ENCODE measurements around the gene ZNF787.

The ZNF787 gene

DNA sequence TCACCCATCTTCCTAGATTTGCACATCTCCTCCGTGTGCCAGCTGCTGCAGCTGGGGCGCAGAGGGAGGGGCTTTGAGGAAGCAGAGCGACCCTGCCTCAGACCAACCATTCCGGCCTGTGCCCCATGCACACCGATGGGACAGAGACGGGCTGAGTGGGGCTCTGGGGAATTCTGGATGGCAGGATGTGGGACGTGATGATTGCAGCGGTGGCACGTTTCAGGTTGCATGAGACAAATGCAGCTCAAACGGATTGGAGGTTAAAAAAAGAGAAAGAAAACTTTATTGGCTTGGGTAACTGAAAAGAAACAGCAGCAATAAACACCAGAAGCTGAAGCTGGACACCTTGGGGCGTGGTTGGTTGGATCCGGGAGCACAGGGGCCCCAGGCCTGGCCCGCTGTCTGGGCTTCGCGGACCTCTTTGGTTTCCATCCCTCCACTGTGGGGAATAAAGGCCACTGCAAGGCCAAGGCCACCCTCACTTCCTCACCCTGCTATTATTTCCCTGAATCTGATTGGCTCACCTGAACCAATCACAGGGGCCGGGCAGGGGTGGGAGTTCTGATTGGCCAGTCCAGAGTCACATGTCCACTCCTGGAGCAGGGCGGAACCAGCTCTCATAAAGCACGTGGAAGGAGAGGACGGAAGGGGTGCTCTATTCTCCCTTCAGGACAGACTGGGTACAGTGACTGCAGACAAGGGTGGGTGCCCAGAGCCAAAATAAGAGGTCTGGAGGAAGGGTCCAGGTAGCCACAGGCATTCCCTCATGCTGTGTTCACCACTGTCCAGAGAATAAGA lies 6.1 kb upstream of the ZNF787 start:
- CTCF ChIA-PET: no interaction called here
- POLR2A ChIA-PET: no interaction called here
- no peak for DNase-seq (ENCODE audit: extremely low spot score)
- no peak for TF ChIP-seq LEF1 (IDR thresholded peaks at IDR 0.05; ENCODE audit: borderline replicate concordance)
- TF ChIP-seq CTBP1 (IDR thresholded peaks at IDR 0.05; ENCODE audit: borderline replicate concordance): no peak
- TF ChIP-seq L3MBTL2 (conservative IDR thresholded peaks at IDR 0.05): peak; percentile 47; the same call in 1 of the 2 replicates
- TF ChIP-seq HDGF (IDR thresholded peaks at IDR 0.05; ENCODE audit: borderline replicate concordance): no peak
- TF ChIP-seq ELF4 (IDR thresholded peaks at IDR 0.05): no peak

DNA sequence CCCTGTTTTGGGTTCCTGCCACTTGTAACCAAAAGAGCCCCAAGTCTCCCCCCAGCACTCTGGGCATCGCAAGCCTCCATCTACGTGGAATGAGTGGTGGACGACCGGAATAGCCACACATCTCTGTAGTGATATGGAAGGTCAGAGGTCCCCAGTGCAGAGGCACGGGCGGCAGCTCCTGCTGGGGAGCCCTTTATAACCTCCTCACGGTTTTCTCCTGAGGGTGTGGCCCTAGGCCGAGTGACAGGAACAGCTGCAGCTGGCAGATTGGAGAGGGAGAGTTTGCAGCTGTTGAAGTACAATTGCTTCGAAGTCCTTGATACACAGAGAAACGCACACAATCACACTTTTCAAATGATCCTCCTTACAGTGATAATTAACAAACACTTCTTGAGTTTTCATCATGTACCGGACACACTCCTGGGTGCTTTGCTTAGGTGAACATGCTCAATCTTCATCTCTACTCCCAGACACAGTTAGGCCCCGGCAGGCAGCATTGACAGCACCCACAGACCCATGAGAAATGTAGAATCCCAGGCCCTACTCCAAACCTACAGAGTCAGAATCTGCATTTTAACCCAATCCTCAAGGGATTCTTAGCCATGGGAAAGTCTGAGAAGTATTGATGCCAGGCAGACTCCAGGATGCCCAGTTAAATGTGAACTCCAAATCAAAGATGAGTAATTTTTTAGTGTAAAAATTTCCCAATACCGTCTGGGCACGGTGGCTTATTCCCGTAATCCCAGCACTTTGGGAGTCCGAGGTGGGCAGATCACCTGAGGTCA lies 4.9 kb upstream of the ZNF787 start:
- CTCF ChIA-PET: no interaction called here
- POLR2A ChIA-PET: no interaction called here
- no peak for DNase-seq (ENCODE audit: extremely low spot score)
- TF ChIP-seq FOXA1 (IDR thresholded peaks at IDR 0.05) (no peak), BHLHE40 (IDR thresholded peaks at IDR 0.05; ENCODE audit: borderline replicate concordance) (no peak)

DNA sequence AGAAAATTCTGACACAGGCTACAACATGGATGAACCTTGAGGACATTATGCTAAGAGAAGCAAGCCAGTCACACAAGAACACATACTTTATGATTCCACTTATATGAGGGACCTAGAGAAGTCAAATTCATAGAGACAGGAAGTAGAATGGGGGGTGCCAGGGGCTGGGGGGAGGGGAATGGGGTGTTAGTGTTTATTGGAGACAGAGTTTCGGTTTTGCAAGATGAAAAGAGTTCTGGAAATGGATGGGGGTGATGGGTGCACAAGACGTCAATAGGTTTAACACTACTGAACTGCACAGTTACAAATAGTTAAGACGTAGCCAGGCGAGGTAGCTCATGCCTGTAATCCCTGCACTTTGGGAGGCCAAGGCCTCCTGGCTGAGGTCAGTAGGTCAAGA lies 3.5 kb upstream of the ZNF787 start:
- DNase-seq (ENCODE audit: extremely low spot score): no peak
- ChIA-PET POLR2A (no interaction called here), CTCF (no interaction called here)
- TF ChIP-seq L3MBTL2 (conservative IDR thresholded peaks at IDR 0.05) (no peak), TARDBP (IDR thresholded peaks at IDR 0.05) (no peak), FOXA1 (IDR thresholded peaks at IDR 0.05) (no peak), LEF1 (IDR thresholded peaks at IDR 0.05; ENCODE audit: borderline replicate concordance) (no peak), SUZ12 (IDR thresholded peaks at IDR 0.05) (no peak), SP1 (IDR thresholded peaks at IDR 0.05) (no peak), FOXK2 (IDR thresholded peaks at IDR 0.05) (no peak), FOXM1 (IDR thresholded peaks at IDR 0.05; ENCODE audit: borderline replicate concordance) (no peak), ARNT (IDR thresholded peaks at IDR 0.05) (no peak), BHLHE40 (IDR thresholded peaks at IDR 0.05; ENCODE audit: borderline replicate concordance) (no peak), ELF4 (IDR thresholded peaks at IDR 0.05) (no peak), CTBP1 (IDR thresholded peaks at IDR 0.05; ENCODE audit: borderline replicate concordance) (no peak), ZNF384 (IDR thresholded peaks at IDR 0.05) (no peak), NFRKB (IDR thresholded peaks at IDR 0.05) (no peak), HDGF (IDR thresholded peaks at IDR 0.05; ENCODE audit: borderline replicate concordance) (no peak)
- TF ChIP-seq, protein P1, sequence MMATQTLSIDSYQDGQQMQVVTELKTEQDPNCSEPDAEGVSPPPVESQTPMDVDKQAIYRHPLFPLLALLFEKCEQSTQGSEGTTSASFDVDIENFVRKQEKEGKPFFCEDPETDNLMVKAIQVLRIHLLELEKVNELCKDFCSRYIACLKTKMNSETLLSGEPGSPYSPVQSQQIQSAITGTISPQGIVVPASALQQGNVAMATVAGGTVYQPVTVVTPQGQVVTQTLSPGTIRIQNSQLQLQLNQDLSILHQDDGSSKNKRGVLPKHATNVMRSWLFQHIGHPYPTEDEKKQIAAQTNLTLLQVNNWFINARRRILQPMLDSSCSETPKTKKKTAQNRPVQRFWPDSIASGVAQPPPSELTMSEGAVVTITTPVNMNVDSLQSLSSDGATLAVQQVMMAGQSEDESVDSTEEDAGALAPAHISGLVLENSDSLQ (IDR thresholded peaks at IDR 0.05): no peak

DNA sequence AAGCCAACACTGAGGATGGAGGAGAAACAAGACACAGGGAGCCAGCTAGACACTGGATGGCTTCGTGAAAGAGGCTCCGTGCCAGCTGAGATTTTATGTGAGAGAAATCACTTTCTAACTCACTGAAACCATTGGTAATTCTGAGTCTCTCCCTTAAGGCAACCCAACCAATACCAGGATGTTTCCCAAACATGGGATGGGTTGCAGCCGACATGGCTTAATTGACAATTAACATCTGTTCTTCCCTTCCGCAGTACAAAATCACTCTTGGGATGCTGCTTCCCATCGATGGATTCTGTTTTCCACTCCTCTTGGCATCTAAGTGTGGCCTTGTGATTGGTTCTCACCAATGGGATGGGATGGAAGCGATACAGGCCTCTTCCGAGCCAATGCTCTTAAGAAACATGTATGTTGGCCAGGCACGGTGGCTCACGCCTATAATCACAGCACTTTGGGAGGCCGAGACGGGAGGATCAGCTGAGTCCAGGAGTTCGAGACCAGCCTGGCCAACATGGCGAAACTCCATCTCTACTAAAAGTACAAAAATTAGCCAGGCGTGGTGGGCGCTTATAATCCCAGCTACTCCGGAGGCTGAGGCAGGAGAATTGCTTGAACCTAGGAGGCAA lies 2.3 kb upstream of the ZNF787 start:
- CTCF ChIA-PET: no interaction called here

DNA sequence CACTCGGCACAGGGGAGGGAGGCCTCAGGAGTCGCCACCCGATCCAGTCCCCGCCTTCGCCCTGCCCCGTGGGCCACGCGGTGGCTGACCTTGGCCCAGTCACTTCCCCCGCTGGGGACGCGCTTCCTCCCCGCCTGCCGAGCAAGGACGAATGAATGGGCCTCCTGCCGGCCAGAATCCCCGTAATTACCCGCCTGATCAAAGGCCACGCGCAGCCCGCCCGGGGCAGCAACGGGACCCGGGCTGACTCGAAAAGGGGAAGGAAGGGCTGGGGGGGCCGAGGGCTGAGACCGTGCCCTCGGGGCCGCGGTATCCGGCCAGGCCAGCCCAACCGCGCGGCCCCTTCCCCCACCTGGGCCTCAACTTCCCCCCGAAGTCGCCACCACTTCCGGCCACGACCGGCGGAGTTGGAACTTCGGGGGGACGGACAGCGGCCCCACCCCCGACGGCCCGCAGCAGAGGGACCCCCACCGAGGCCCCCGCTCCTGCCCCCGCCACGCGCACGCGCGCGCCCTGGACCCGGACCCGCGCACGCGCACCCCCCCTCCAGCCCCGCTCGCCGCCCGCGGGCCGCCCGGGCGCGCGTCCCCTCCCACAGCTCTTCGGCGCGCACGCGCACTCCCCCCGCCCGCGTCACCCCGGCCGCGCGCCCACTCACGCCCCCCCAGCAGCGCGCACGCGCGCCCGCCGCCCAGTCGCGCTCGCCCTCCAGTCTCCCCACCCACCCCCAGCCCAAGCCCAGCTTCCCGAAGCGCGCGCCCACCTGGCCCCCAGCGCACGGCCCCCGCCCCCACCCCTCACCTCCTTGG lies 520 bp downstream of the ZNF787 start:
- peak; percentile 86 for DNase-seq (ENCODE audit: extremely low spot score)
- ChIA-PET POLR2A (interaction anchor here (1.0 to 1.5 kb wide), 11 partner anchors 12 to 466 kb away, joined by 3 to 6 read pairs (median 4); partner anchors contain the start of genes U2AF2 and ZNF444), CTCF (interaction anchor here (0.6 kb wide), 1 partner anchor 1928 kb away, joined by 3 read pairs; no protein-coding TSS in a partner anchor)
- TF ChIP-seq L3MBTL2 (conservative IDR thresholded peaks at IDR 0.05) (peak; percentile 56), ZNF384 (IDR thresholded peaks at IDR 0.05) (no peak), LEF1 (IDR thresholded peaks at IDR 0.05; ENCODE audit: borderline replicate concordance) (no peak)
- TF ChIP-seq, protein P1 (IDR thresholded peaks at IDR 0.05): no peak

More for the DNA sequence above, 2.3 kb upstream of the ZNF787 start:
- POLR2A ChIA-PET: no interaction called here
- no peak for TF ChIP-seq HDGF (IDR thresholded peaks at IDR 0.05; ENCODE audit: borderline replicate concordance)
- TF ChIP-seq, protein P1 (IDR thresholded peaks at IDR 0.05): no peak
- no peak for TF ChIP-seq SP1 (IDR thresholded peaks at IDR 0.05)
- no peak for TF ChIP-seq LEF1 (IDR thresholded peaks at IDR 0.05; ENCODE audit: borderline replicate concordance)
- no peak for TF ChIP-seq ARNT (IDR thresholded peaks at IDR 0.05)
- no peak for TF ChIP-seq FOXA1 (IDR thresholded peaks at IDR 0.05)
- TF ChIP-seq FOXK2 (IDR thresholded peaks at IDR 0.05): no peak
- TF ChIP-seq NFRKB (IDR thresholded peaks at IDR 0.05): no peak
- no peak for TF ChIP-seq TARDBP (IDR thresholded peaks at IDR 0.05)
- no peak for TF ChIP-seq FOXM1 (IDR thresholded peaks at IDR 0.05; ENCODE audit: borderline replicate concordance)
- TF ChIP-seq SUZ12 (IDR thresholded peaks at IDR 0.05): no peak
- TF ChIP-seq ELF4 (IDR thresholded peaks at IDR 0.05): no peak
- no peak for TF ChIP-seq ZNF384 (IDR thresholded peaks at IDR 0.05)
- TF ChIP-seq L3MBTL2 (conservative IDR thresholded peaks at IDR 0.05): no peak
- TF ChIP-seq CTBP1 (IDR thresholded peaks at IDR 0.05; ENCODE audit: borderline replicate concordance): no peak
- no peak for TF ChIP-seq BHLHE40 (IDR thresholded peaks at IDR 0.05; ENCODE audit: borderline replicate concordance)
- DNase-seq (ENCODE audit: extremely low spot score): no peak
